ACHN (cell line): ENCODE results near the gene CCHCR1.
A peak's percentile ranks its signal among the peaks of the same experiment; 100 is the strongest.
"Not testable (repeated sequence)": the region's sequence is repeated elsewhere in the genome, so short reads cannot be mapped to it uniquely, and the experiment has no call there.

Experiments used
- DNase-seq: peaks from one replicate; pipeline ENCODE4 v3.0.0-alpha.2; 2015
- in situ Hi-C: cut with HindIII; loops from 2 replicates; pipeline ENCODE4 v1.10.0; 2017; ENCODE audit warnings: low sequenced_read_pairs, low pct_ligation_motif_present, low pct_unique_long_range_greater_than_20kb

Gene CCHCR1

DNA sequence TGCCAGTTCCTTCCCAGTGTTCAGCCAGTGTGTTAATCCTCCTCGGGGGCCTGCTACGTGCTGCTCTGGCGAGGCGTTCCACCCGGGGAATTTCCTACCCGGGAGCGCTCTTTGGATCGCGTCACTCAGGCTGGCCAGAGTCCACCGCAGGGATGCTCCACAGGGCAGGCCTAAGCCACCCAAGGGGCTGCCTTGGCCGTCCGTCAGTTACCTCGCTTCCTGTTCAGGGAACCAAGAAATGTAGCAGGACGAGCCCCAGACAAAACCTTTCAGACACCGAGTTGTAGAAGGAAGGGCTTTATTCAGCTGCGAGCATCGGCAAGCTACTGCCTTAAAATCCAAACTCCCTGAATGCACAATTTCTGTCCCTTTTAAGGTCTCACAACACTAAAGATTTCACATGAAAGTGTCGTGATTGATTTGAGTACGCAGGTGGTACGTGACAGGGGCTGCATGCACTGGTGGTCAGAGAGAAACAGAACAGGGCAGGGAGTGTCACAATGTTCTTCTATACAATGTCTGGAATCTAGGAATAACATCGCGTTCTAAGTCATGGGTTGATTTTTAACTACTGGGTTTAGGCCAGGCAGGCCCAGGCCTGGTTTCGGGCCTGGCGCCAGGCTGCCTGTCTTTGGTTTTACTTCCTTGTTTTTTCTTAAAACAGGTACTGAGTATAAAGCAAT, 28.6 kb upstream of the CCHCR1 start:
- in situ Hi-C loops: no loop called here
- peak; percentile 86 for DNase-seq

DNA sequence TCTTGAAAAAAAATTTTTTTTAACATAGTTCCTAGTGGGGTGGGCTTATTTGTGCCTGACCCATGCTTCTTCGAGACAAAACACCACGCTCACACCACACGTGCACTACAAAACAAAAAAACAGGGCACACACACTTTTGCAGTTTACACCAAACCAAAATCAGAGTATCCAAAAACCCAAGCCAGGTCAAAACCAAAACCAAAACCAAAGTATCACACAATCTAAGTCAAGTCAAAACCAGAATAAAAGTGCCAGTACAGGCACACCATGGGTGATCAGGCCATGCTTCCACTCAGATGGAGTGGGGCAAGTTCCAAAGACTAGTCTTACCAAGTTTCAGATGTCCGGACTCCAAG, 28.1 kb upstream of the CCHCR1 start:
- DNase-seq, in situ Hi-C loops: not testable (repeated sequence)

DNA sequence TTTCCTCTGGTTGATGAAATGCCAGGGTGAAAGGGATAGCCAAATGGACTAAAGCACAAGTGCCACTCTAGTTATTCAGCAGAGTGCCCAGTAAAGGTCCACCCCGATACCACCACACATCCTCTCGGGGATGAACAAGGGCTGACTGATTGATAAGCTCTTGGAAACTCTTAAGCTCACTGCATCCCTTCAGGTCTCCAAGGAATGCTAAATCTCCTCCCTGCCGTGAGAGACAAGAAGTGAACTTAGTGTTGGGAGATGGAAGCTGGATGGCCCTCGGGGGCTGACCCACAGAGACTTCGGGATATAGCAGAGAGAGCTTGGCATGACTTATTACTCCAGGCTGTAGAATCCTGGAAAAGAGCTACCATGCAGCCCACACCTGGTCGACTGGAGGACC, 26.3 kb upstream of the CCHCR1 start:
- in situ Hi-C loops, DNase-seq: not testable (repeated sequence)

GRCh38 chr6:31183287-31183686, 25.7 kb upstream of the CCHCR1 start:
- DNase-seq, in situ Hi-C loops: not testable (repeated sequence)

- in situ Hi-C loops: no loop called here
- DNase-seq: no peak
These were observed 22.9 kb upstream of the CCHCR1 start for GRCh38 chr6:31180500-31180899.

GRCh38 chr6:31179896-31180295, 22.3 kb upstream of the CCHCR1 start:
- in situ Hi-C loops: no loop called here
- DNase-seq: no peak

DNA sequence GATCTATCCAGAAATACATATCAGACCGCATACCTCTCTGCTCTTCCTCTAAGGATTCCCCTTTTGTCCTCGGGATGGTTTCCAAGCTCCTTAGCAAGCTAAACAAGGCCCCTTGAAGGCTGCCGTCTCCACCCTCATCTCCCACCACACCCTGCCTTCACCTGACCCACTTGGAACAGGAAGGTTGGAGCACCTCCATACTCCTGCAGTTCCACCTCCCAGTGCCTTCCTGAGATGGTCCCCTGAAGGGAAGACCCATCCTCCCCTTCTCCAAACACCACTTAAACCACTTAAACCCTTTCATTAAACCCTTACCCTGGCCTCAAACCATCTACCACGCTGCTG, 21.4 kb upstream of the CCHCR1 start:
- no peak for DNase-seq
- in situ Hi-C loops: no loop called here

- in situ Hi-C loops: no loop called here
- no peak for DNase-seq
These were observed 20.8 kb upstream of the CCHCR1 start for GRCh38 chr6:31178143-31179041.

- in situ Hi-C loops: no loop called here
- peak; percentile 15 for DNase-seq
These were observed 18.4 kb upstream of the CCHCR1 start for GRCh38 chr6:31175971-31176370.

GRCh38 chr6:31174378-31174777, 16.8 kb upstream of the CCHCR1 start:
- in situ Hi-C loops: no loop called here
- no peak for DNase-seq

DNA sequence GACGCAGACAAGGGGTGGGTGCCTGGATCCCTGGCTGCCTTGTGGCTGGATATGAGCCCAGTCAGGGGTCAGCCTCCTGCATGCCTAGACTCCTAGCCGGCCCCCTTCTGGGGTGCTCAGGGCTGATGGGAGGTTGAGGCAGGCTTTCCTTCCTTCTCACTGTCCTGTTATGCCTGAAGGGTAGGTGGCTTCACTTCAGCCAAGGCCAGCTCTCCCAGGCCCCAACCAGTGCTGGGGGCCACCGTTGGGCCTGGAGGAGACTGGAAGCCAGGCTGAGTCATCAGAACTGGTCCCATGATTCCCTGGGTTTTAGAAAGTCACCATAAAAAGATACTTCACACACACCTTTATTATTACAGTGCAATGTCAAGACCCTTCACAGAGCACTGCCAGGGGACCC, 15.8 kb upstream of the CCHCR1 start:
- in situ Hi-C loops: no loop called here
- DNase-seq: no peak

DNA sequence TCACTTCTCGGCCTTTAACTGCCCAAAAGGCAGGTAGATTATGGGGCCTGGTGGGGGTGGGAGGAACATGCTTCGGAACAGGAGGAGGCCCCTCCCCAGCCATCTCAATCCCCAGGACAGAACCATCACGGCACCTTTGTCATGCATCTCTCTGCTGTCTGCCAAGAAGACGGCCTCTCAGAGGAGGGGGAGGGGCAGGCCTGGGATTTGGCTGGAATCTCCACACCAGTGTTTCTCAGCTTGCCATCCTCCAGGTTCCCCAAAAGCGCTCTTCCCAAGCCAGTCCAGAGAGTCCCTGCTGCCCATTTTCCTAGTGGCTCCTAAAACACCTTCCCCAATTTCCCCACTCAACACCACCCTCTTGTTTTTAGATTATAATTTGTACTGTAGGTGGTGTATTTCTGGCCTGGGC, 15.4 kb upstream of the CCHCR1 start:
- in situ Hi-C loops: no loop called here

DNA sequence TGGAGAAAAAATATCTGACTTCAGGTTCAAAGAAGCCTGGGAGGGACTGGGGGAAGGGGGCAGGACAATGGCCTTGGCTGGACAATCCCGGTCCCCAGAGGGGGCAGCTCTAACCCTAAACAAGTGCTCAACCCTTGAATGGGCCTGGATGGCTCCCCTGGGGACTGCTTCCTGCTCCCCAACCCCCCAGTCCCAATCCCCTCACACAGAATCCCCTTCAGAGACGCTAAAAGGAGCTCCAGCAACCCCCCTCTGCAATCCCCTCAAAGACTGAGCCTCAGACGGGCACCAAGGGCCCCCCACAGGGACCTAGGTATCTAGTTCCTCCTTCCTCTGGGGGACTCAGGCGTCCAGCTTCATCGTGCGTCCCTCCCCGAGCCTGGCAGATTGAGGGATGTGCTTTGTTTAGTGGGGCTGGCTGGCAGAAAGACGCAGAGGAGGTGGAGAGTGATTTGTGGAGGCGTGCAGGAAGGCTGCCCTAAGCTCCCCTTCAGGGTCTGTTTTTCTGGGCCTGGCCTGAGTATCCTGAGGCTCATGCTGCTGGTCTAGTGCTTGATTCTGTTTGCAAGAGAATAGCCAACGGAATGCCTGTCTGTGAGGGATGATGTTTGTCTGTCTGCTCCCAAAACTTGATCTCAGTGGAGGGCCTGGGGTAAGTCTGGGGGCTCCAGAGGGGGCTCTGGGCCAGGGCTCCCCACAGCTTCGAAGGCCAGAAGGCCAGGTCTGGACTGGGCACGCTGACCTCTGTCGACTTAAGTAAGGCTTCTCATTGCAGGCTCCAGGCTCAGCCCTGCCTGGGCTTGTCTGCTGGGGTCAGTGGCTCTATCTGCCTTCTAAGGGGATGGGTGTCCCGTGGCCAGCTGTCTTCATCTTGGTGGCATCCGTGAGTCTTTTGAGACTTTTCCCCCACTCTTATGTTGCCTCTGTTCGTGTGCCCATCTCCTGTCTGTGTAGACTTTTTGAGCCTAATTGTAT, 14.6 kb upstream of the CCHCR1 start:
- DNase-seq: no peak
- in situ Hi-C loops: no loop called here

More for the DNA sequence above, 15.4 kb upstream of the CCHCR1 start:
- DNase-seq: no peak

- in situ Hi-C loops: no loop called here
- DNase-seq: no peak
These were observed 13.5 kb upstream of the CCHCR1 start for GRCh38 chr6:31170987-31171671.

DNA sequence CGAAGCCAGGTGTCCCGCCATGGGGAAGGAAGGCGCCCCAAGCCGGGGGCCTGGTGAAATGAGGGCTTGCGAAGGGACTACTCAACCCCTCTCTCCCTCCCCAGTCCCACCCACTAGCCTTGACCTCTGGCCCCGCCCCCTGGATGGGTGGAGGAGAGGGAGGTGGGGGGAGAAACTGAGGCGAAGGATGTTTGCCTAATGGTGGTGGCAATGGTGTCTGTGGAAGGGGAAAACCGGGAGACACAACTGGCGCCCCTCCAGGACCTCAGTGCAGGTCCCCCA, 12.9 kb upstream of the CCHCR1 start, which contains the start of gene POU5F1:
Gene POU5F1 (minus strand): TSS at position 83 of the 282 bp plus-strand sequence. CDS start 62 bp downstream, at position 21.
- DNase-seq: no peak
- in situ Hi-C loops: no loop called here

- in situ Hi-C loops, DNase-seq: not testable (repeated sequence)
These were observed 12.4 kb upstream of the CCHCR1 start for GRCh38 chr6:31169858-31170599.

- no peak for DNase-seq
- in situ Hi-C loops: no loop called here
These were observed 11.7 kb upstream of the CCHCR1 start for GRCh38 chr6:31169123-31169857.
